HepG2 (cell line): Measurements from ENCODE around the gene LRRC8D. TPM values are rescaled to one million over a fixed set of nuclear protein-coding genes. Genes with fewer than 3 reads are reported as not detected.

Experiments used
- ATAC-seq: fragments of 200-7000 bp; cut with Tn5 transposase; 3 replicates; pipeline ENCODE4 v1.9.1; 2020; ENCODE audit warnings: mild to moderate bottlenecking, moderate library complexity
- BruUV-seq: library from RNA; stranded (reverse); fragments of 400-500 nt; replicated peaks from 2 replicates; lab custom pipeline; 2021; lab: Mats Ljungman, UMichigan
- CTCF ChIA-PET: fragments of 300-600 bp; formaldehyde crosslinking; extraction: SDS; loops from one replicate; lab custom pipeline; 2021; ENCODE audit warnings: low total read pairs, inconsistent platforms, low intra/inter-chr PET ratio; lab: Yijun Ruan, JAX
- POLR2A ChIA-PET: fragments of 350-600 bp; sonication (Branson Sonifier 250); formaldehyde crosslinking; loops from one replicate; lab custom pipeline; 2020; ENCODE audit warnings: antibody characterized with exemption, inconsistent platforms; lab: Yijun Ruan, JAX
- DNase-seq: peaks from one replicate; pipeline ENCODE4 v3.0.0-alpha.2; 2015; ENCODE audit warnings: low spot score
- FAIRE-seq: peaks from 3 replicates; lab custom pipeline; 2011; peaks lifted over from hg19 to GRCh38; lab: Jason Lieb, UNC
- H2AFZ ChIP-seq: one replicate; pipeline ENCODE4 v1.6.1; 2011; ENCODE audit warnings: low read length, inconsistent platforms
- H3K27ac ChIP-seq: fragments of 300-600 bp; 3 replicates; pipeline ENCODE4 v1.8.0; 2011; ENCODE audit warnings: mixed run types, mild to moderate bottlenecking, mixed read lengths, low read length, inconsistent platforms; ENCODE audit not compliant: insufficient read depth; ENCODE audit errors: extremely low read length
- H3K27me3 ChIP-seq, 2 experiments: fragments of 200-600 bp in 1 of 2; 2 replicates in 1 of 2; 3 replicates in 1 of 2; pipeline versions ENCODE4 v1.6.0 to v1.8.0; 2011; ENCODE audit warnings: low read length in 2 of 2, mild to moderate bottlenecking in 2 of 2, moderate library complexity in 2 of 2, inconsistent platforms in 1 of 2; ENCODE audit not compliant: insufficient read depth in 2 of 2, control insufficient read depth in 1 of 2
- H3K36me3 ChIP-seq, 2 experiments: fragments of 200-600 bp in 1 of 2; replicated peaks in 1 of 2; 2 replicates in 1 of 2; 3 replicates in 1 of 2; pipeline versions ENCODE4 v1.5.1 to v1.8.0; 2011; ENCODE audit warnings: low read length in 2 of 2, inconsistent platforms in 1 of 2; ENCODE audit not compliant: insufficient read depth in 2 of 2, control insufficient read depth in 1 of 2
- H3K4me1 ChIP-seq: 2 replicates; pipeline ENCODE4 v1.5.1; 2012; ENCODE audit warnings: low read length, inconsistent platforms; ENCODE audit not compliant: insufficient read depth
- H3K4me2 ChIP-seq: 2 replicates; pipeline ENCODE4 v1.6.0; 2011; ENCODE audit warnings: low read depth, low read length, inconsistent platforms
- H3K4me3 ChIP-seq, 3 experiments: fragments of 200-600 bp in 1 of 3; sonication (generic), shearing (Covaris generic) in 1 of 3; replicated peaks in 1 of 3; 2 replicates each; pipeline ENCODE4 v1.5.1; 2011 to 2016; ENCODE audit warnings: low read length in 3 of 3, inconsistent platforms in 2 of 3, low read depth in 2 of 3, mild to moderate bottlenecking in 2 of 3, control low read depth in 1 of 3, mixed read lengths in 1 of 3; ENCODE audit not compliant: insufficient read depth in 1 of 3
- H3K79me2 ChIP-seq: one replicate; pipeline ENCODE4 v1.6.1; 2011; ENCODE audit warnings: low read length, inconsistent platforms; ENCODE audit not compliant: insufficient read depth
- H3K9ac ChIP-seq: 2 replicates; pipeline ENCODE4 v1.6.0; 2011; ENCODE audit warnings: mild to moderate bottlenecking, low read depth, low read length, inconsistent platforms; ENCODE audit not compliant: insufficient read depth
- H3K9me3 ChIP-seq: 2 replicates; pipeline ENCODE4 v1.5.1; 2012; ENCODE audit warnings: mild to moderate bottlenecking, low read length
- H4K20me1 ChIP-seq: 2 replicates; pipeline ENCODE4 v1.6.0; 2011; ENCODE audit warnings: inconsistent platforms, mild to moderate bottlenecking, low read length, moderate library complexity; ENCODE audit not compliant: insufficient read depth
- EEA1 ChIP-seq: sonication (generic); formaldehyde crosslinking; IDR thresholded peaks from 2 replicates; pipeline ENCODE4 v1.5.1; 2020; ENCODE audit warnings: mild to moderate bottlenecking, missing genetic modification reagents, borderline replicate concordance
- EED ChIP-seq: sonication (generic); formaldehyde crosslinking; IDR thresholded peaks from 2 replicates; pipeline ENCODE4 v1.5.0; 2020; ENCODE audit warnings: mild to moderate bottlenecking, missing genetic modification reagents
- EHMT2 ChIP-seq: fragments of 200-600 bp; sonication (generic); IDR thresholded peaks from 2 replicates; pipeline ENCODE4 v1.7.0; 2017; ENCODE audit warnings: antibody characterized with exemption, low read depth, low read length, borderline replicate concordance
- HNRNPLL ChIP-seq: fragments of 200-400 bp; formaldehyde crosslinking; IDR thresholded peaks from 2 replicates; pipeline ENCODE4 v1.6.1; 2017; ENCODE audit warnings: mild to moderate bottlenecking, low read depth, low read length; ENCODE audit not compliant: poor library complexity, severe bottlenecking
- ISL2 ChIP-seq: sonication (generic); formaldehyde crosslinking; IDR thresholded peaks from 2 replicates; pipeline ENCODE4 v1.5.0; 2020; ENCODE audit warnings: missing genetic modification reagents
- MAFF ChIP-seq: IDR thresholded peaks from 2 replicates; pipeline ENCODE4 v1.6.1; 2011; ENCODE audit warnings: low read depth, low read length, improper control_type of control experiment
- ONECUT2 ChIP-seq: sonication (generic); formaldehyde crosslinking; IDR thresholded peaks from 2 replicates; pipeline ENCODE4 v1.4.0; 2020; ENCODE audit warnings: missing genetic modification reagents
- WGBS: methylation state at CpG from one replicate; pipeline ENCODE4 v1.1.6; 2017; ENCODE audit warnings: low lambda C conversion rate; 5-methylcytosine and 5-hydroxymethylcytosine counted together
- in situ Hi-C: cut with HindIII; loops from 2 replicates; pipeline ENCODE4 v1.10.0; 2017; ENCODE audit warnings: low pct_unique_long_range_greater_than_20kb; ENCODE audit not compliant: extremely low pct_ligation_motif_present
- intact Hi-C: fragments of 100-400 bp; cut with micrococcal nuclease; formaldehyde crosslinking; loops from one replicate; pipeline ENCODE4 v1.10.0; 2022; ENCODE audit not compliant: unreplicated experiment
- polyA plus RNA-seq, 8 experiments: library from polyadenylated mRNA; depleted of rRNA in 3 of 8; stranded (reverse) in 7 of 8; unstranded in 1 of 8; fragments of >200 nt; fragmentation: Illumina TruSeq in 4 of 8; extraction: Trizol in 4 of 8; gene quantifications; 2 replicates each; pipeline versions ENCODE4 v1.2.1 to v1.2.3, GENCODE V29; 2011 to 2016; ENCODE audit warnings: low read depth in 4 of 8, missing spikeins in 1 of 8, mixed read lengths in 1 of 8; ENCODE audit not compliant: insufficient read depth in 1 of 8
- total RNA-seq, 5 experiments: library from RNA; depleted of rRNA; stranded (reverse); fragments of >200 nt; fragmentation: Illumina TruSeq; extraction: Trizol; gene quantifications; 2 replicates each; pipeline ENCODE4 v1.2.3, GENCODE V29; 2016; ENCODE audit warnings: low read depth in 1 of 5
- TF ChIP-seq, protein P1 (sequence below): sonication (generic); formaldehyde crosslinking; IDR thresholded peaks from 2 replicates; pipeline ENCODE4 v1.8.1; 2022; ENCODE audit warnings: low read depth, mild to moderate bottlenecking, missing genetic modification reagents
- TF ChIP-seq, protein P2 (sequence below): sonication (generic); formaldehyde crosslinking; conservative IDR thresholded peaks from 2 replicates; pipeline ENCODE4 v1.4.0; 2020; ENCODE audit warnings: mild to moderate bottlenecking, missing genetic modification reagents, moderate library complexity

The LRRC8D gene
- total and polyA plus RNA-seq, 2 of the 13 experiments (the other 11 are each of a cell fraction or from before 2014, with no cell fraction given) = 29.9 to 45.5 TPM

- Histone ChIP-seq H3K9me3 (no peaks in the 10 kb centered on the region), H3K79me2 (peaks cover 34% of the 10 kb centered on the region), H4K20me1 (no peaks in the 10 kb centered on the region; the same call in none of the 2 replicates), H3K4me1 (no peaks in the 10 kb centered on the region)
- intact Hi-C loops (no loop called here), in situ Hi-C loops (no loop called here)
- no peak for FAIRE-seq
- POLR2A ChIA-PET = no interaction called here
- 98% methylated on average over 2 of the region's 2 CpGs for WGBS
- TF ChIP-seq EHMT2 = no peak
- no peak for TF ChIP-seq ONECUT2 (CRISPR knock-in tag)
- TF ChIP-seq, protein P1, sequence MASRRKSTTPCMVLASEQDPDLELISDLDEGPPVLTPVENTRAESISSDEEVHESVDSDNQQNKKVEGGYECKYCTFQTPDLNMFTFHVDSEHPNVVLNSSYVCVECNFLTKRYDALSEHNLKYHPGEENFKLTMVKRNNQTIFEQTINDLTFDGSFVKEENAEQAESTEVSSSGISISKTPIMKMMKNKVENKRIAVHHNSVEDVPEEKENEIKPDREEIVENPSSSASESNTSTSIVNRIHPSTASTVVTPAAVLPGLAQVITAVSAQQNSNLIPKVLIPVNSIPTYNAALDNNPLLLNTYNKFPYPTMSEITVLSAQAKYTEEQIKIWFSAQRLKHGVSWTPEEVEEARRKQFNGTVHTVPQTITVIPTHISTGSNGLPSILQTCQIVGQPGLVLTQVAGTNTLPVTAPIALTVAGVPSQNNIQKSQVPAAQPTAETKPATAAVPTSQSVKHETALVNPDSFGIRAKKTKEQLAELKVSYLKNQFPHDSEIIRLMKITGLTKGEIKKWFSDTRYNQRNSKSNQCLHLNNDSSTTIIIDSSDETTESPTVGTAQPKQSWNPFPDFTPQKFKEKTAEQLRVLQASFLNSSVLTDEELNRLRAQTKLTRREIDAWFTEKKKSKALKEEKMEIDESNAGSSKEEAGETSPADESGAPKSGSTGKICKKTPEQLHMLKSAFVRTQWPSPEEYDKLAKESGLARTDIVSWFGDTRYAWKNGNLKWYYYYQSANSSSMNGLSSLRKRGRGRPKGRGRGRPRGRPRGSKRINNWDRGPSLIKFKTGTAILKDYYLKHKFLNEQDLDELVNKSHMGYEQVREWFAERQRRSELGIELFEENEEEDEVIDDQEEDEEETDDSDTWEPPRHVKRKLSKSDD = no peak
- no peak for TF ChIP-seq MAFF
- TF ChIP-seq ISL2 (CRISPR knock-in tag) = no peak
- TF ChIP-seq, protein P2, sequence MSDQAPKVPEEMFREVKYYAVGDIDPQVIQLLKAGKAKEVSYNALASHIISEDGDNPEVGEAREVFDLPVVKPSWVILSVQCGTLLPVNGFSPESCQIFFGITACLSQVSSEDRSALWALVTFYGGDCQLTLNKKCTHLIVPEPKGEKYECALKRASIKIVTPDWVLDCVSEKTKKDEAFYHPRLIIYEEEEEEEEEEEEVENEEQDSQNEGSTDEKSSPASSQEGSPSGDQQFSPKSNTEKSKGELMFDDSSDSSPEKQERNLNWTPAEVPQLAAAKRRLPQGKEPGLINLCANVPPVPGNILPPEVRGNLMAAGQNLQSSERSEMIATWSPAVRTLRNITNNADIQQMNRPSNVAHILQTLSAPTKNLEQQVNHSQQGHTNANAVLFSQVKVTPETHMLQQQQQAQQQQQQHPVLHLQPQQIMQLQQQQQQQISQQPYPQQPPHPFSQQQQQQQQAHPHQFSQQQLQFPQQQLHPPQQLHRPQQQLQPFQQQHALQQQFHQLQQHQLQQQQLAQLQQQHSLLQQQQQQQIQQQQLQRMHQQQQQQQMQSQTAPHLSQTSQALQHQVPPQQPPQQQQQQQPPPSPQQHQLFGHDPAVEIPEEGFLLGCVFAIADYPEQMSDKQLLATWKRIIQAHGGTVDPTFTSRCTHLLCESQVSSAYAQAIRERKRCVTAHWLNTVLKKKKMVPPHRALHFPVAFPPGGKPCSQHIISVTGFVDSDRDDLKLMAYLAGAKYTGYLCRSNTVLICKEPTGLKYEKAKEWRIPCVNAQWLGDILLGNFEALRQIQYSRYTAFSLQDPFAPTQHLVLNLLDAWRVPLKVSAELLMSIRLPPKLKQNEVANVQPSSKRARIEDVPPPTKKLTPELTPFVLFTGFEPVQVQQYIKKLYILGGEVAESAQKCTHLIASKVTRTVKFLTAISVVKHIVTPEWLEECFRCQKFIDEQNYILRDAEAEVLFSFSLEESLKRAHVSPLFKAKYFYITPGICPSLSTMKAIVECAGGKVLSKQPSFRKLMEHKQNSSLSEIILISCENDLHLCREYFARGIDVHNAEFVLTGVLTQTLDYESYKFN (CRISPR knock-in tag) = no peak
- no peak for TF ChIP-seq EEA1
- TF ChIP-seq HNRNPLL = no peak
- TF ChIP-seq EED (CRISPR knock-in tag) = no peak
- TF ChIP-seq, all 625 proteins: peak for 0
- Histone ChIP-seq H3K4me3 (no peak overlapping the region), H3K27me3 (no peaks in the 10 kb centered on the region; a peak in 1 of 5 replicates), H2AFZ (no peak overlapping the region), H3K36me3 (peaks cover 5 to 75% of the 10 kb centered on the region in 2 experiments; a peak in 4 of 5 replicates), H3K27ac (no peak overlapping the region), H3K4me2 (no peak overlapping the region), H3K9ac (no peak overlapping the region)
- no peak for ATAC-seq
- no peak for DNase-seq
- no TSS peak for BruUV-seq
- CTCF ChIA-PET = no interaction called here
These were observed 34.7 kb downstream of the LRRC8D start for GRCh38 chr1:89855413-89856123.
